Central memory CD8-positive, alpha-beta T cell (primary cell): ENCODE measurements around the gene IGSF11.
A peak's percentile ranks its signal among the peaks of the same experiment; 100 is the strongest.
"Not testable (repeated sequence)": the region's sequence is repeated elsewhere in the genome, so short reads cannot be mapped to it uniquely, and the experiment has no call there.

ENCODE experiments used
- ATAC-seq: fragments of 150-1000 bp; cut with Tn5 transposase; replicated peaks from 2 replicates; pipeline ENCODE4 v1.10.0; 2022; ENCODE audit warnings: mild to moderate bottlenecking, moderate FRiP score, moderate number of reproducible peaks; ENCODE audit not compliant: poor library complexity, severe bottlenecking; ENCODE audit errors: extremely low read depth
- DNase-seq, 2 donors: peaks; one replicate each; pipeline ENCODE4 v3.0.0; 2021; ENCODE audit warnings: low spot score in 2 of 2
- H3K27ac Mint-ChIP-seq: one replicate; pipeline ENCODE4 v1.8.0; 2022; ENCODE audit warnings: low read depth, mild to moderate bottlenecking, moderate library complexity, mixed read lengths
- H3K27me3 Mint-ChIP-seq: one replicate; pipeline ENCODE4 v1.8.0; 2022; ENCODE audit warnings: mixed read lengths
- H3K36me3 Mint-ChIP-seq: one replicate; pipeline ENCODE4 v1.8.0; 2022; ENCODE audit warnings: mild to moderate bottlenecking, moderate library complexity, mixed read lengths; ENCODE audit not compliant: insufficient read depth
- H3K4me1 Mint-ChIP-seq: one replicate; pipeline ENCODE4 v1.8.0; 2022; ENCODE audit warnings: mixed read lengths
- H3K4me3 Mint-ChIP-seq: one replicate; pipeline ENCODE4 v1.8.0; 2022; ENCODE audit warnings: mild to moderate bottlenecking, moderate library complexity, mixed read lengths
- H3K9me3 Mint-ChIP-seq: one replicate; pipeline ENCODE4 v1.8.0; 2022; ENCODE audit warnings: mixed read lengths

Gene IGSF11

GRCh38 chr3:119034256-119035013 lies at the start of gene IGSF11:
IGSF11 (minus strand) TSS chr3:119034846; CDS start chr3:119034582, 264 bp downstream.
- Mint-ChIP-seq H3K36me3 (no peaks in the 10 kb centered on the region), H3K27me3 (peaks cover 68% of the 10 kb centered on the region), H3K9me3 (no peaks in the 10 kb centered on the region), H3K4me3 (peak within 1 kb of the TSS; percentile 77), H3K4me1 (peaks cover 5% of the 10 kb centered on the region), H3K27ac (no peak within 1 kb of the TSS)
- DNase-seq (peak; percentile 9 to 41), ATAC-seq (peak; percentile 82)

- peaks cover 8% of the 10 kb centered on the region for H3K27me3 Mint-ChIP-seq
- no peak overlapping the region for H3K27ac Mint-ChIP-seq
- H3K4me3 Mint-ChIP-seq, result no peak overlapping the region
- H3K4me1 Mint-ChIP-seq, result no peaks in the 10 kb centered on the region
- DNase-seq (no peak), ATAC-seq (no peak)
- no peaks in the 10 kb centered on the region for H3K9me3 Mint-ChIP-seq
- no peaks in the 10 kb centered on the region for H3K36me3 Mint-ChIP-seq
Observed at GRCh38 chr3:119080364-119080763, 45.7 kb upstream of the IGSF11 start.

- H3K4me1 Mint-ChIP-seq, result no peaks in the 10 kb centered on the region
- no peak for ATAC-seq
- no peak overlapping the region for H3K4me3 Mint-ChIP-seq
- peaks cover 51% of the 10 kb centered on the region for H3K27me3 Mint-ChIP-seq
- H3K9me3 Mint-ChIP-seq, result no peaks in the 10 kb centered on the region
- no peak for DNase-seq
- no peaks in the 10 kb centered on the region for H3K36me3 Mint-ChIP-seq
- H3K27ac Mint-ChIP-seq, result no peak overlapping the region
Observed at GRCh38 chr3:119073258-119074001, 38.8 kb upstream of the IGSF11 start.

- H3K4me3 Mint-ChIP-seq, H3K4me1 Mint-ChIP-seq, ATAC-seq: not testable (repeated sequence)
Observed at GRCh38 chr3:119072451-119072850, 37.8 kb upstream of the IGSF11 start.

GRCh38 chr3:119069725-119070124 lies 35.1 kb upstream of the IGSF11 start:
- DNase-seq, result no peak
- Mint-ChIP-seq H3K4me3 (no peak overlapping the region), H3K4me1 (no peaks in the 10 kb centered on the region), H3K27ac (no peak overlapping the region), H3K36me3 (no peaks in the 10 kb centered on the region), H3K9me3 (no peaks in the 10 kb centered on the region), H3K27me3 (peaks cover 56% of the 10 kb centered on the region)
- no peak for ATAC-seq

More at GRCh38 chr3:119072451-119072850, 37.8 kb upstream of the IGSF11 start:
- H3K27me3 Mint-ChIP-seq, result peaks cover 61% of the 10 kb centered on the region
- H3K9me3 Mint-ChIP-seq, DNase-seq, H3K36me3 Mint-ChIP-seq, H3K27ac Mint-ChIP-seq: not testable (repeated sequence)

GRCh38 chr3:119063471-119063870 lies 28.8 kb upstream of the IGSF11 start:
- ATAC-seq (no peak), DNase-seq (no peak)
- H3K9me3 Mint-ChIP-seq, result no peaks in the 10 kb centered on the region
- no peaks in the 10 kb centered on the region for H3K36me3 Mint-ChIP-seq
- peaks cover 22% of the 10 kb centered on the region for H3K27me3 Mint-ChIP-seq
- no peak overlapping the region for H3K4me3 Mint-ChIP-seq
- H3K4me1 Mint-ChIP-seq, result no peaks in the 10 kb centered on the region
- no peak overlapping the region for H3K27ac Mint-ChIP-seq

GRCh38 chr3:119062892-119063291 lies 28.2 kb upstream of the IGSF11 start:
- Mint-ChIP-seq H3K36me3 (no peaks in the 10 kb centered on the region), H3K9me3 (no peaks in the 10 kb centered on the region), H3K4me3 (no peak overlapping the region), H3K4me1 (no peaks in the 10 kb centered on the region), H3K27me3 (peaks cover 16% of the 10 kb centered on the region), H3K27ac (no peak overlapping the region)
- DNase-seq, result no peak
- ATAC-seq, result no peak

GRCh38 chr3:119044593-119044992 lies 9.9 kb upstream of the IGSF11 start:
- Mint-ChIP-seq H3K36me3 (peaks cover 2% of the 10 kb centered on the region), H3K9me3 (peaks cover 11% of the 10 kb centered on the region), H3K4me1 (no peaks in the 10 kb centered on the region), H3K4me3 (no peak overlapping the region), H3K27ac (no peak overlapping the region), H3K27me3 (peaks cover 35% of the 10 kb centered on the region)
- ATAC-seq, result no peak
- no peak for DNase-seq

GRCh38 chr3:119042162-119042561 lies 7.5 kb upstream of the IGSF11 start:
- peaks cover 2% of the 10 kb centered on the region for H3K36me3 Mint-ChIP-seq
- H3K4me3 Mint-ChIP-seq, result no peak overlapping the region
- ATAC-seq (no peak), DNase-seq (no peak)
- H3K27me3 Mint-ChIP-seq, result peaks cover 57% of the 10 kb centered on the region
- no peaks in the 10 kb centered on the region for H3K4me1 Mint-ChIP-seq
- no peak overlapping the region for H3K27ac Mint-ChIP-seq
- H3K9me3 Mint-ChIP-seq, result peaks cover 11% of the 10 kb centered on the region

GRCh38 chr3:119035014-119035346 lies 334 bp upstream of the IGSF11 start:
- DNase-seq, result no peak
- H3K9me3 Mint-ChIP-seq, result no peaks in the 10 kb centered on the region
- no peak for ATAC-seq
- H3K4me3 Mint-ChIP-seq, result peak overlapping the region; percentile 77
- no peak overlapping the region for H3K27ac Mint-ChIP-seq
- H3K36me3 Mint-ChIP-seq, result no peaks in the 10 kb centered on the region
- H3K4me1 Mint-ChIP-seq, result peaks cover 5% of the 10 kb centered on the region
- peaks cover 73% of the 10 kb centered on the region for H3K27me3 Mint-ChIP-seq

- Mint-ChIP-seq H3K4me1 (peaks cover 5% of the 10 kb centered on the region), H3K36me3 (no peaks in the 10 kb centered on the region), H3K27ac (no peak overlapping the region), H3K9me3 (no peaks in the 10 kb centered on the region), H3K27me3 (peaks cover 62% of the 10 kb centered on the region), H3K4me3 (peak overlapping the region; percentile 77)
- ATAC-seq (no peak), DNase-seq (no peak)
Observed at GRCh38 chr3:119033393-119034255, 1.0 kb downstream of the IGSF11 start.

- no peak for DNase-seq
- peaks cover 2% of the 10 kb centered on the region for H3K36me3 Mint-ChIP-seq
- no peaks in the 10 kb centered on the region for H3K4me1 Mint-ChIP-seq
- no peak overlapping the region for H3K27ac Mint-ChIP-seq
- peaks cover 21% of the 10 kb centered on the region for H3K27me3 Mint-ChIP-seq
- H3K4me3 Mint-ChIP-seq, result no peak overlapping the region
- ATAC-seq, result no peak
- no peaks in the 10 kb centered on the region for H3K9me3 Mint-ChIP-seq
Observed at GRCh38 chr3:119025171-119025795, 9.4 kb downstream of the IGSF11 start.
